HCT116 (cell line): ENCODE results near the gene LTC4S. TPM values are rescaled to one million over a fixed set of nuclear protein-coding genes. Genes with fewer than 3 reads are reported as not detected.

ENCODE experiments used
- ATAC-seq: fragments of 200-7000 bp; cut with Tn5 transposase; 2 replicates; pipeline ENCODE4 v1.9.1; 2020; ENCODE audit warnings: mild to moderate bottlenecking, moderate library complexity
- BruUV-seq: library from RNA; stranded (reverse); fragments of 400-500 nt; replicated peaks from 2 replicates; lab custom pipeline; 2021; lab: Mats Ljungman, UMichigan
- CTCF ChIA-PET: fragments of 300-600 bp; sonication (Branson Sonifier 250); formaldehyde crosslinking; loops from one replicate; lab custom pipeline; 2021; ENCODE audit warnings: antibody characterized with exemption; lab: Charles Lee
- POLR2A ChIA-PET: fragments of 300-600, 350-600 bp; sonication (Branson Sonifier 250); formaldehyde crosslinking; loops from one replicate; lab custom pipeline; 2021; ENCODE audit warnings: antibody characterized with exemption; lab: Charles Lee
- RAD21 ChIA-PET, 2 experiments: fragments of 300-600 bp; sonication (Branson Sonifier 250); formaldehyde crosslinking; loops; one replicate each; lab custom pipeline; 2023; ENCODE audit warnings: low total read pairs in 2 of 2; ENCODE audit not compliant: uncharacterized antibody in 2 of 2, unreplicated experiment in 2 of 2, low non-redundant PET in 1 of 2; lab: Charles Lee
- DNase-seq: peaks from one replicate; pipeline ENCODE4 v3.0.0-alpha.2; 2010; ENCODE audit warnings: low read depth, low spot score
- H2AFZ ChIP-seq: fragments of 200-600 bp; shearing (Covaris generic), sonication (generic); 2 replicates; pipeline ENCODE4 v1.6.1; 2017; ENCODE audit warnings: low read depth, mixed run types, mixed read lengths, antibody characterized with exemption, low read length; ENCODE audit not compliant: poor library complexity, severe bottlenecking
- H3K27ac ChIP-seq: 2 replicates; pipeline ENCODE4 v1.5.1; 2012; ENCODE audit warnings: low read depth, low read length
- H3K27me3 ChIP-seq: fragments of 200-600 bp; sonication (generic); 2 replicates; pipeline ENCODE4 v1.6.1; 2016; ENCODE audit warnings: mixed run types, low read length, mixed read lengths; ENCODE audit not compliant: insufficient read depth
- H3K36me3 ChIP-seq, 2 experiments: fragments of 200-500 bp in 1 of 2; fragments of 200-600 bp in 1 of 2; sonication (Bioruptor generic) in 1 of 2; sonication (generic) in 1 of 2; 2 replicates each; pipeline versions ENCODE4 v1.5.1 to v1.6.1; 2014 to 2016; ENCODE audit warnings: low read length in 2 of 2, inconsistent platforms in 1 of 2, mixed read lengths in 1 of 2, mixed run types in 1 of 2; ENCODE audit not compliant: insufficient read depth in 2 of 2, control insufficient read depth in 1 of 2
- H3K4me1 ChIP-seq, 2 experiments: fragments of 200-600 bp in 1 of 2; sonication (generic) in 1 of 2; 2 replicates each; pipeline versions ENCODE4 v1.5.1 to v1.6.1; 2012 to 2017; ENCODE audit warnings: low read length in 2 of 2, inconsistent platforms in 1 of 2, mild to moderate bottlenecking in 1 of 2, mixed read lengths in 1 of 2, mixed run types in 1 of 2, moderate library complexity in 1 of 2; ENCODE audit not compliant: insufficient read depth in 2 of 2, control insufficient read depth in 1 of 2
- H3K4me2 ChIP-seq: fragments of 200-600 bp; sonication (generic); 2 replicates; pipeline ENCODE4 v1.6.1; 2017; ENCODE audit warnings: mixed run types, low read length, mixed read lengths
- H3K4me3 ChIP-seq, 2 experiments: fragments of 200-600 bp in 1 of 2; sonication (generic) in 1 of 2; replicated peaks in 1 of 2; 2 replicates each; pipeline ENCODE4 v1.5.1; 2011 to 2016; ENCODE audit warnings: low read length in 2 of 2, control low read depth in 1 of 2, low read depth in 1 of 2, mild to moderate bottlenecking in 1 of 2, mixed read lengths in 1 of 2, mixed run types in 1 of 2
- H3K79me2 ChIP-seq: fragments of 200-600 bp; sonication (generic); 2 replicates; pipeline ENCODE4 v1.6.1; 2017; ENCODE audit warnings: mild to moderate bottlenecking, mixed run types, low read length, moderate library complexity, mixed read lengths; ENCODE audit not compliant: insufficient read depth
- H3K9ac ChIP-seq: fragments of 200-600 bp; sonication (generic); 2 replicates; pipeline ENCODE4 v1.6.1; 2016; ENCODE audit warnings: low read length, mixed read lengths
- H3K9me2 ChIP-seq: fragments of 200-600 bp; sonication (generic), shearing (Covaris generic); 2 replicates; pipeline ENCODE4 v1.6.1; 2017; ENCODE audit warnings: mixed run types, mild to moderate bottlenecking, moderate library complexity; ENCODE audit not compliant: insufficient read depth
- H3K9me3 ChIP-seq, 2 experiments: fragments of 200-500 bp in 1 of 2; fragments of 200-600 bp in 1 of 2; sonication (Bioruptor generic) in 1 of 2; sonication (generic) in 1 of 2; 2 replicates each; pipeline ENCODE4 v1.6.1; 2014 to 2017; ENCODE audit warnings: low read length in 2 of 2, mixed read lengths in 2 of 2, inconsistent platforms in 1 of 2, low read depth in 1 of 2, mild to moderate bottlenecking in 1 of 2, mixed run types in 1 of 2, moderate library complexity in 1 of 2; ENCODE audit not compliant: control insufficient read depth in 1 of 2, insufficient read depth in 1 of 2
- H4K20me1 ChIP-seq: fragments of 200-600 bp; sonication (generic), shearing (Covaris generic); 2 replicates; pipeline ENCODE4 v1.6.1; 2017; ENCODE audit warnings: mixed run types, mild to moderate bottlenecking, moderate library complexity; ENCODE audit not compliant: insufficient read depth
- CEBPB ChIP-seq: IDR thresholded peaks from 2 replicates; pipeline ENCODE4 v1.6.1; 2012; ENCODE audit warnings: low read depth
- CTCF ChIP-seq, 3 experiments: fragments of 200-600 bp in 1 of 3; sonication (generic) in 1 of 3; IDR thresholded peaks in 2 of 3; conservative IDR thresholded peaks in 1 of 3; 2 replicates each; pipeline ENCODE4 v1.5.1; 2012 to 2017; ENCODE audit warnings: low read depth in 2 of 3, low read length in 2 of 3, antibody characterized with exemption in 1 of 3, borderline replicate concordance in 1 of 3, control low read depth in 1 of 3, mild to moderate bottlenecking in 1 of 3, mixed read lengths in 1 of 3, mixed run types in 1 of 3, moderate library complexity in 1 of 3; ENCODE audit not compliant: insufficient read depth in 1 of 3
- EGR1 ChIP-seq: IDR thresholded peaks from 2 replicates; pipeline ENCODE4 v1.6.1; 2012; ENCODE audit warnings: low read depth
- ELF1 ChIP-seq: IDR thresholded peaks from 2 replicates; pipeline ENCODE4 v1.6.1; 2012; ENCODE audit warnings: low read depth, borderline replicate concordance
- EZH2phosphoT487 ChIP-seq: fragments of 200-600 bp; IDR thresholded peaks from 2 replicates; pipeline ENCODE4 v1.6.1; 2018; ENCODE audit warnings: antibody characterized with exemption, borderline replicate concordance
- FOSL1 ChIP-seq: IDR thresholded peaks from 2 replicates; pipeline ENCODE4 v1.6.1; 2012; ENCODE audit warnings: low read depth
- POLR2A ChIP-seq: IDR thresholded peaks from 2 replicates; pipeline ENCODE4 v1.7.0; 2011; ENCODE audit warnings: borderline replicate concordance; ENCODE audit not compliant: insufficient read depth, insufficient read length; ENCODE audit errors: extremely low read depth
- POLR2AphosphoS5 ChIP-seq: IDR thresholded peaks from 2 replicates; pipeline ENCODE4 v1.6.1; 2011; ENCODE audit warnings: mild to moderate bottlenecking, low read depth, low read length, moderate library complexity
- RAD21 ChIP-seq: IDR thresholded peaks from 2 replicates; pipeline ENCODE4 v1.6.1; 2012; ENCODE audit warnings: low read depth, mild to moderate bottlenecking
- REST ChIP-seq: IDR thresholded peaks from 2 replicates; pipeline ENCODE4 v1.6.1; 2012; ENCODE audit warnings: low read depth
- ZFX ChIP-seq: fragments of 450-650 bp; IDR thresholded peaks from 2 replicates; pipeline ENCODE4 v1.6.1; 2017
- ZNF274 ChIP-seq: fragments of 200-500 bp; sonication (Bioruptor generic); IDR thresholded peaks from 2 replicates; pipeline ENCODE4 v1.6.1; 2014; ENCODE audit warnings: mild to moderate bottlenecking, low read depth, low read length, inconsistent platforms
- intact Hi-C: fragments of 100-400 bp; cut with micrococcal nuclease; formaldehyde crosslinking; loops from 2 replicates; pipeline ENCODE4 v1.10.0; 2022
- total RNA-seq: library from RNA; stranded (reverse); gene quantifications from one replicate; pipeline ENCODE4 v1.2.1, GENCODE V29; 2021; ENCODE audit not compliant: unreplicated experiment

The LTC4S gene
- total RNA-seq, 1 experiment from 2014 or later, result 5.0 TPM

GRCh38 chr5:179800696-179801201 is 7.0 kb downstream of the LTC4S start:
- intact Hi-C loops, result loop anchor here (5.0 kb wide), 2 partner anchors 107 to 292 kb away; partner anchors contain the start of gene TBC1D9B
- H3K4me2 ChIP-seq, result no peak overlapping the region
- no peaks in the 10 kb centered on the region for H4K20me1 ChIP-seq
- H3K36me3 ChIP-seq, result peaks cover 5 to 20% of the 10 kb centered on the region in 2 experiments; a peak in 1 of 4 replicates
- no peaks in the 10 kb centered on the region for H3K9me3 ChIP-seq
- BruUV-seq, result no TSS peak
- no peak for DNase-seq
- H3K4me1 ChIP-seq, result peaks cover 31 to 49% of the 10 kb centered on the region in 2 experiments
- RAD21 ChIA-PET, result no interaction called here
- no peak overlapping the region for H2AFZ ChIP-seq
- TF ChIP-seq RAD21 (no peak), ELF1 (no peak), POLR2A (no peak), CTCF (IDR thresholded peaks at IDR 0.05 in 2 of 3, conservative IDR thresholded peaks at IDR 0.05 in 1 of 3; ENCODE audit: borderline replicate concordance in 1 of 3, insufficient read depth in 1 of 3, low read depth in 2 of 3, low read length in 2 of 3) (no peak), REST (no peak), EGR1 (no peak), ZNF274 (no peak), FOSL1 (no peak), ZFX (no peak), CEBPB (no peak), EZH2phosphoT487 (no peak), POLR2AphosphoS5 (no peak)
- TF ChIP-seq, all 23 proteins: peak for 0
- H3K27ac ChIP-seq, result no peak overlapping the region
- H3K9ac ChIP-seq, result no peak overlapping the region
- no peak for ATAC-seq
- H3K27me3 ChIP-seq, result no peaks in the 10 kb centered on the region
- no peak overlapping the region for H3K4me3 ChIP-seq
- H3K9me2 ChIP-seq, result no peaks in the 10 kb centered on the region
- ChIA-PET POLR2A (no interaction called here), CTCF (no interaction called here)
- peaks cover 37% of the 10 kb centered on the region for H3K79me2 ChIP-seq
